Body of pancreas (tissue), 4 donors: Measurements from ENCODE around the gene NAPA.

Experiments used
- POLR2A ChIP-seq, 3 donors: fragments of 450-650 bp; IDR thresholded peaks; one replicate each; pipeline ENCODE4 v1.6.1; 2016; ENCODE audit warnings: antibody characterized with exemption in 3 of 3, mild to moderate bottlenecking in 2 of 3
- TF ChIP-seq, protein P1 (sequence below), 7 experiments: fragments of 450-650 bp in 4 of 7; fragments of 200-600 bp in 3 of 7; sonication (generic) in 3 of 7; IDR thresholded peaks; one replicate each; pipeline ENCODE4 v1.5.1; 2016 to 2019; ENCODE audit warnings: antibody characterized with exemption in 7 of 7

DNA sequence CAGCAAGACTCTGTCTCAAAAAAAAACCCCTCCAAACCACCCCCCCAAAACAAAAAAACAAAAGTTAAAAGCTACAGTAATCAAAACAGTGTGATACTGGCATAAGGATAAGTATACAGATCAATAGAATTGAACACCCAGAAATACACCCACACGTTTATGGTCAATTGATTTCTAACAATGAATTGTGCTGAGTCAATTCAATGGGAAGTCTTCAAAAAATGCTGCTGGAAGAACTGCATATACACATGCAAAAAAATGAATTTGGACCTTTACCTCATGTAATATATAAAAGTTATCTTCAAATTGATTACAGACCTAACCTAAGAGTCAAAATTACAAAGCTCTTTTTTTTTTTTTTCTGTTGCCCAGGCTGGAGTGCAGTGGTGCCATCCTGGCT, 19.8 kb upstream of the NAPA start:
- TF ChIP-seq, protein P1, sequence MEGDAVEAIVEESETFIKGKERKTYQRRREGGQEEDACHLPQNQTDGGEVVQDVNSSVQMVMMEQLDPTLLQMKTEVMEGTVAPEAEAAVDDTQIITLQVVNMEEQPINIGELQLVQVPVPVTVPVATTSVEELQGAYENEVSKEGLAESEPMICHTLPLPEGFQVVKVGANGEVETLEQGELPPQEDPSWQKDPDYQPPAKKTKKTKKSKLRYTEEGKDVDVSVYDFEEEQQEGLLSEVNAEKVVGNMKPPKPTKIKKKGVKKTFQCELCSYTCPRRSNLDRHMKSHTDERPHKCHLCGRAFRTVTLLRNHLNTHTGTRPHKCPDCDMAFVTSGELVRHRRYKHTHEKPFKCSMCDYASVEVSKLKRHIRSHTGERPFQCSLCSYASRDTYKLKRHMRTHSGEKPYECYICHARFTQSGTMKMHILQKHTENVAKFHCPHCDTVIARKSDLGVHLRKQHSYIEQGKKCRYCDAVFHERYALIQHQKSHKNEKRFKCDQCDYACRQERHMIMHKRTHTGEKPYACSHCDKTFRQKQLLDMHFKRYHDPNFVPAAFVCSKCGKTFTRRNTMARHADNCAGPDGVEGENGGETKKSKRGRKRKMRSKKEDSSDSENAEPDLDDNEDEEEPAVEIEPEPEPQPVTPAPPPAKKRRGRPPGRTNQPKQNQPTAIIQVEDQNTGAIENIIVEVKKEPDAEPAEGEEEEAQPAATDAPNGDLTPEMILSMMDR (IDR thresholded peaks at IDR 0.05) = no peak
- TF ChIP-seq POLR2A (IDR thresholded peaks at IDR 0.05) = no peak
